ENCODE measurements around the gene POU2F1. TPM values are rescaled to one million over a fixed set of nuclear protein-coding genes. Genes with fewer than 3 reads are reported as not detected.

Gene POU2F1
- total RNA-seq, 1 experiment from 2014 or later: 4.8 TPM

- DNase-seq (ENCODE audit: low read depth): no peak
These were observed 243.3 kb downstream of the POU2F1 start for GRCh38 chr1:167463875-167464575.

GRCh38 chr1:167465018-167465417 lies 244.3 kb downstream of the POU2F1 start:
- no peak for DNase-seq (ENCODE audit: low read depth)

GRCh38 chr1:167465743-167466142 lies 245.1 kb downstream of the POU2F1 start:
- DNase-seq (ENCODE audit: low read depth): no peak

- no peak for DNase-seq (ENCODE audit: low read depth)
These were observed 246.5 kb downstream of the POU2F1 start for GRCh38 chr1:167467126-167467710.

- no peak for DNase-seq (ENCODE audit: low read depth)
These were observed 247.1 kb downstream of the POU2F1 start for GRCh38 chr1:167467752-167468151.

GRCh38 chr1:167469280-167469965 lies 248.7 kb downstream of the POU2F1 start:
- DNase-seq (ENCODE audit: low read depth): no peak

- no peak for DNase-seq (ENCODE audit: low read depth)
These were observed 250.9 kb downstream of the POU2F1 start for GRCh38 chr1:167471568-167471967.

GRCh38 chr1:167472752-167473521 lies 252.3 kb downstream of the POU2F1 start:
- DNase-seq (ENCODE audit: low read depth): no peak

GRCh38 chr1:167473761-167474160 lies 253.1 kb downstream of the POU2F1 start:
- DNase-seq (ENCODE audit: low read depth): no peak

GRCh38 chr1:167474191-167474641 lies 253.5 kb downstream of the POU2F1 start:
- no peak for DNase-seq (ENCODE audit: low read depth)

GRCh38 chr1:167476061-167476460 lies 255.4 kb downstream of the POU2F1 start:
- DNase-seq (ENCODE audit: low read depth): no peak

Other genes starting within 250 kb of the POU2F1 start
- 0.45 and 0.69 TPM in 2 replicates for gene ILDR2, start 245.3 kb upstream of the POU2F1 start, total RNA-seq (2014; rRNA removed)
- not detected in 2 replicates for gene MAEL, start 231.6 kb upstream of the POU2F1 start, total RNA-seq (2014; rRNA removed)
- not detected in 2 replicates for gene GPA33, start 130.5 kb upstream of the POU2F1 start, total RNA-seq (2014; rRNA removed)
- 2.6 and 4.8 TPM in 2 replicates for gene STYXL2, start 126.8 kb upstream of the POU2F1 start, total RNA-seq (2014; rRNA removed)

Data from LHCN-M2 (cell line).